HepG2 (cell line): ENCODE measurements around the gene TADA2B.

Experiments used
- CTCF ChIP-seq: sonication (generic); formaldehyde crosslinking; IDR thresholded peaks from 2 replicates; pipeline ENCODE4 v1.5.0; 2020; ENCODE audit warnings: mild to moderate bottlenecking, missing genetic modification reagents, moderate library complexity
- FOXP1 ChIP-seq, 2 experiments: fragments of 450-650 bp in 1 of 2; IDR thresholded peaks; 2 replicates each; pipeline ENCODE4 v1.6.1; 2017 to 2018; ENCODE audit warnings: antibody characterized with exemption in 1 of 2
- POLR2AphosphoS5 ChIP-seq: IDR thresholded peaks from 2 replicates; pipeline ENCODE4 v1.6.1; 2012; ENCODE audit warnings: low read depth, low read length
- RFX1 ChIP-seq: fragments of 450-650 bp; IDR thresholded peaks from 2 replicates; pipeline ENCODE4 v1.6.1; 2017
- SP1 ChIP-seq, 2 experiments: fragments of 450-650 bp in 1 of 2; sonication (generic) in 1 of 2; formaldehyde crosslinking in 1 of 2; IDR thresholded peaks; 2 replicates each; pipeline versions ENCODE4 v1.4.0 to v1.6.1; 2016 to 2020; ENCODE audit warnings: missing genetic modification reagents in 1 of 2
- TBL1XR1 ChIP-seq: fragments of 150-350 bp; IDR thresholded peaks from 2 replicates; pipeline ENCODE4 v1.6.1; 2014; ENCODE audit warnings: borderline replicate concordance, low read length; ENCODE audit not compliant: partially characterized antibody
- TOPORS ChIP-seq: sonication (generic); formaldehyde crosslinking; IDR thresholded peaks from 2 replicates; pipeline ENCODE4 v1.8.0; 2023; ENCODE audit warnings: mild to moderate bottlenecking, missing genetic modification reagents
- ZNF24 ChIP-seq: fragments of 450-650 bp; IDR thresholded peaks from 2 replicates; pipeline ENCODE4 v1.6.1; 2017; ENCODE audit warnings: antibody characterized with exemption, mild to moderate bottlenecking
- ZNF510 ChIP-seq: sonication (generic); formaldehyde crosslinking; IDR thresholded peaks from 2 replicates; pipeline ENCODE4 v1.4.0; 2020; ENCODE audit warnings: low read depth, mild to moderate bottlenecking, missing genetic modification reagents
- ZNF773 ChIP-seq: sonication (generic); formaldehyde crosslinking; IDR thresholded peaks from 2 replicates; pipeline ENCODE4 v1.4.0; 2020; ENCODE audit warnings: missing genetic modification reagents, borderline replicate concordance

DNA sequence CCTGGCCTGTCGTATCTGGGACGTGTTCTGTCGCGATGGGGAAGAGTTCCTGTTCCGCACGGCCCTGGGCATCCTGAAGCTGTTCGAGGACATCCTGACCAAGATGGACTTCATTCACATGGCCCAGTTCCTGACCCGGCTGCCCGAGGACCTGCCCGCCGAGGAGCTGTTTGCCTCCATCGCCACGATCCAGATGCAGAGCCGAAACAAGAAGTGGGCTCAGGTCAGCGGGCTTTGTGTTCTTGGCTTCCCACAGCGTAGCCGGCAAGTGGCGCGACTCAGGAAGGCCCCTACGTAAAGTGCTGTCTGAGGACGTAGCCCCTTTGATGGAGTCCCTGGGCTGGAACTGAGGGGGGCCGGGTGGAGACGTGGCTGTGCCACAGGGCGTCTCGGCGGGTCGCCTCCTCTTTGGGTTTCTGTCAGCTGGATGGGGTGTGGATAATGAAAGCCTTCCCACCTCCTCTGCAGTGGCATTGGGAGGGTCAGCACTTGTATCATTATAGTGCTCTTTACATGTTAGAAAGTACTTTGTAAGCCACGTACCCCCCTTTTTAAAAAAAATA lies 18.1 kb upstream of the TADA2B start:
- TF ChIP-seq RFX1 (no peak), CTCF (CRISPR knock-in tag) (no peak), TBL1XR1 (no peak), ZNF24 (no peak), FOXP1 (IDR thresholded peaks at IDR 0.05) (no peak), FOXP1 (CRISPR knock-in tag; IDR thresholded peaks at IDR 0.05) (no peak), TOPORS (no peak), ZNF773 (CRISPR knock-in tag) (no peak), ZNF510 (no peak), SP1 (IDR thresholded peaks at IDR 0.05) (no peak), SP1 (CRISPR knock-in tag; IDR thresholded peaks at IDR 0.05) (no peak), POLR2AphosphoS5 (no peak)
